HG03039 (cell line): ENCODE data around the gene ASB18.

Experiments
- ATAC-seq: cut with Tn5 transposase; IDR thresholded peaks from one replicate; pipeline ENCODE4 v1.9.1; 2021; ENCODE audit warnings: mild to moderate bottlenecking, moderate library complexity; ENCODE audit not compliant: unreplicated experiment

The ASB18 gene

DNA sequence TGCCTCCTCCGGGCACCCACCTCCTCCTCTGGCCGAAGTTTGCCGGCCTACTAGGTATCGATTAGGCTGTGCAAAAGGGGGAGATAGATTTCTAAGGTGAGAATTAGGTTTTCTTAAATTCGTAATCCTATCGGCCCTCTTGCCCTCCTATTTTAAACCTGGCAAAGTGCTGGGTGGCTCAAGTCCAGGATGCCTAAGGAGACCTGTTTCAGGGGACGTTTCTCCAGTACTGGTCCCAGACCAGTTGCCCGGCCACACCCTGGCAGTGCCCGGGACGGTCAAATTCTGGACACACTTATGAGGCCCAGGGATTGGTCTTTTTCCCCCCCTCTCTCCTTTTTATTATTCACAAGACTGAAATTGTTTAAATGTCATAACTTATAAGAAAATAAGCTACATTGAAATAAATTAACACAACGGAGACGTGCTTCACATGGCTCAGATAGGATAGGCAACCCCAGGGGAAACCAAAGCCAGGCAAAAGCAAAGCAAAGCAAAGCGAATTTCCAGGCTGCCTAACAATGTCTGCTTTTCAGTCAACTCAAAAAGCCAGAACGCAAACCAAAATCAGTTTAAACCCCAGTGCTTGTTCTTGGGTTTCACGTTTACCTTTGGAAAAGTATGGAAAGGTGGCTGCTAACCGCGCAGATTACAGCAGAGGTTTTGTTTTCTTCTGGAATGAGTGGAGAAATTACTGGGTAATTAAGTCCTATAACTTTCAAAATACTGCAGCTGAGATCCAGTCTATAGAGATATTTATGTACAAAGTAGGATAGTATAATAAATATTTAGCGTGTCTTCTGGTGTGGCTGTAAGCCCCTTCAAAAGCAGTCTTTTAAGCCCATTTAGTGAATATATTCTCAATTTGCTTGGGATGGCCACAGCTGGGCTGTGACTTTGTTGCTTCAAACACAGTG, 99.0 kb downstream of the ASB18 start:
- ATAC-seq, result no peak

DNA sequence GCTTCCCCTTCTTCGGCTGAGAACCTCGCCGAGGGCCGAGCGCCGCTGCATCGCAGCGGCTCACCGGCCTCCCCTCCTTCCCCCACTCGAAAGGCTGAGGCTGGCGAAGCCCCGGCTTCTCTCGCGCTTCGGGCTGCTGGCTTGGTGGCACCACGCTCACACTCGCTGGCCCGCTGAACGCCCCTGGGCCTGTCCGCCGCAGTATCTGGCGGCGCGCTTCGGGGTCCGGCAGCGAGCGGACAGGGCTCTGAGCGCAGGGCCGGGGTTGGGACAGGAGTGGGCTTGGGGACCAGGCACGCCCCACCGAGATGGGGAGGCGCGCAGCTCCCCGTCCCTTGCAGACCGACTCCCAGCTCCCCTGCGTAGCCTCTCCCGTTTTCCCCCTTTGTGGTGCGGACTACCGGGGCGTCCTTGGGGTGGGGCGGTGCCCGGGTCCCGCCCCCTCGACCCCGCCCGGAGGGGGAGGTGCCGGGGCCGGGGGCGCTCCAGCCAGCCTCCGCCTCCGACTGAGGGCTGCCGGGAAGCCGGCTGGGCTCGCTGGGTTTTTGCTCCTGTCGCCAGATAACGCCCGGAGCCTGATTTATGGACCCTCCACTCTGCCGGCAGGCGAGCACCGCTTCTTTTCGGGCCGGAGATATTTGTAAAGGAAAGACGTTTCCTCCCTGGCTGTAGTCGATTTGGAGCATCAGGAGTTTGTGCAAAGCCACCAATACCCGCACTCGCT, 99.8 kb downstream of the ASB18 start:
- ATAC-seq, result no peak

DNA sequence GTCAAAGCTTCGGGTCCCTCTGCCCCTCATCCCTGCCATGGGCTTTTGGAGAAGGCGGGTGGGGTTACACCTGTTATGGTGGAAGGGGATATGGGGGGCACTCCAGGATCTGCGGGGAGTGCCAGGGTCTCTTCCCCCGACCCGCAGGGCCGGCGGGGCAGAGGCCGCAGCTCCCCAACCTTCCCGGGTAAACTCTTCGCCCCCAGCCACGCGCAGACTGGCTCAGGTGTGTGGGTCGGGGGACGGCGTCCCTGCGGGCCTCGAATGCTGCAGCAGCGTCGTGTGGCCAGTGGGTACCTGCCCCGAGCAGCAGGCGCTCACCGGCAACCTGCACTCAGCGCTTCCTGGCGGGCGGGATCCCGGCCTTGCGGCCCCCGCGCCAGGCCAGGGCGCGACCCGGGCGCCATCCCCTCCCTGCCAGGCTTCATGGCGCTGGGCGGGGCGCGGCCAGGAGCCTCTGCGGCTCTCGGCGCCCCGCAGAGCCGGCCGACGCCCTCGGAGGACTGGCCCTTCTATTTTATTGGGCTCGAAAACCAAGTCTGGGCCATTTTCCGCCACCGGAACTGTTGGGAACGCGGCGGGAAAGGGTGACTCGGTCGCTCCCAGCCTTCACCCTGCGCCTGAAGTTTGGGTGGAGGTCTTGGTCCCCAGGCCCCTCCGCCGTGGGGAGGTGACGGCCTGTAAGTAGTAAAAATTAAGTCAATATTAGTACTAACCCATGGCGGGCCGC, 100.6 kb downstream of the ASB18 start:
- ATAC-seq, result no peak

DNA sequence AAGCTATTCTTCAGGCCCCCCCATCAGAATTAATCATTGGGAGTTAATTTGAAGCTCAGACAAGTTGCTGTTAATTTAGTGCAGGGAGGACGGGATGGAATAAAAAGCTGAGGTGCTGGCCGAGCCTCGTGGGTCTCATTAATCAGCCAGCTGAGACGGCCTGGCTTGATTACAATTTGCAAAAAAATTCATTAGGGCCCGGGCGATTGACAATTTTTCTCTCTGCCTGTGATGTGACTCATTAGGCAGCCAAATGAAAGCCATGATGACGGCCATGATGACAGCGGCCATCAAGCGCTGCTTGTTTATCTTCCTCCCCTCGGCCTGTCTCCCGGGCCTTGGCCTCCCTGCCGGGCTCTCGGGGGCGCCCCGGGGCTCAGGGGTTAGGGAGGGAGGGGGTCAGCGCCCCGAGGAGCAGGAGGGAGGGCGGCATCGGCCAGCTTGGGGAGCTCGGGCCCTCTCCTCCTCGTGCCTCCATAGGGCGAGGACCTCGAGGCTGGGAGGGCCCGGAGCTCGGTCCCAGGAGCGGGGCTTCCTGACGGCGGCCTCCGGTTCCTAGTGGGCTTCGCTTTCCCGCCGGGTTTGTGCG, 101.2 kb downstream of the ASB18 start:
- ATAC-seq, result no peak

DNA sequence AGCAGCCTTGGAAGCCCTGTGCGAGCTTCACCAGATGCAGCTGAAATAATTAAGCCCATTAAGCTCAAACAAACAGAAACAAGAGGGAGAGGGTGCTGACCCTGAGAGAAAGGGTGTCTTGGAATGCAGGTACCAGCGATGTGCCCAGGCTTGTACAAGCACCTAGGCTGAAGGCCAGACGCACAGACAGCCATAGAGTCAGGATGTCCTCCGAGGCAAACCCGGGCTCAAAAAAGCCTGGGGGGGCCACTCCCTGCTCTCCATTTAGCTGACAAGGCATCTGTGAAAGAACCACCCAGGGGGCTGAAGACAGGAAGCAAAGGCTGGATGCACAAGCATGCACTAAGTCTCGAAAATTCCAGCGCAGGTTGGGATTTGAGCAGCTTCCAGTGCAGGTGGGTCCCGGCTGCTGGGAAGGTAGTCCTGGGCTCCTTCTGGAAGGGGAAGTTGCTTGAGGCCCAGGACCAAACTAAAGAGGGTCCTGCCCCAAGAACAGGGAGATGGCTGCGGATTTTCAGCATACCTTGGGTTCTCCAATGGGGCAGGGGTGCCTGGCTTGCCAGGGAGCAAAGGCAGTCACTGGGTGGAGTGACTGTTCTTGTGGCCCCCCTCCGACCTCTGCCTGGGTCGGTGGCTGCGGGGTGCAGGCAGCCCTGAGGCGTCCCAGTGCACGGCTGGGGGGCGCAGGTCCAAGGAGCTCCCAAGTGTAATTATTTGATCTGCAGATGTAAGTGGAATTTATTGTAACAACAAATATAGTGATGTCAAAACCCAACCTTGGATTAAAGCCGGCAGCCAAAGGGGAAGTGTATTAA, 102.0 kb downstream of the ASB18 start:
- ATAC-seq, result no peak

DNA sequence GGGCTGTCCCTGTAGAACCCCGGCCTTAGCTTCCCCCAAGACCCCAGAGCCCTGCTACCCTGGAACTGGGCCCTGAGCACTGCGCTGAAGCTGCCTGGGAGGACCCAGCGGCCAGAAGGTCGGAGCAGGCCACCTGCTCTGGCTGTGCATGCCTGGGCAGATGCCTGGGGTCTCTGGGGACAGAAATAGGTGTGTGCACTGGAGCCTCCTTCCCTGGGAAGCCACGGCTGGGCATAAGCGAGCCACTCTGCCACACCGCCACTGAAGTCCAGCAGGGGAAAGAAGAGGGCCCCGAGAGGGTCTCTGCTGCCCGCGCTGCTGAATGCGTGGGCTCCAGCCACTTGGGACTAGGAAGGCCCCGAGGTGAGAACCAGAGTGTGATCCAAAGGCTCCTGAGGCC, 102.7 kb downstream of the ASB18 start:
- ATAC-seq, result no peak

DNA sequence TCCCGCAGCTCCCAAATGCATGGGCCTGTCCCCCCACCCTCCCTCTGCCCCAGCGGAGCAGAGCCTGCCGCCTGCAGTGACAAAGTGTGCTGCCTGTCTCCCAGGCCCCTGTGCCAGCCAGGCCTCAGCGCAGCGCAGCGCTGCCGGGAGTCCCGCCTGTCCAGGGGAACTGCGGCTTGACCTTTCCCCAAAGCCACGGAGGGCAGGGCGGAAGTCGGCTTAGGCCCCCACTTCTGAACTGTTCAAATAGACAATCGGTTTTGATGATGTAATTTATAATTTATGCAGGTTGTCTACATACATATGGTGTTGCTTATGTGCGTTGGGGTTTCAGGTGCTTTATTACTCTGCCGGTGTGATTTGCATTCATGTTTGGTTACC, 103.1 kb downstream of the ASB18 start:
- ATAC-seq, result no peak

DNA sequence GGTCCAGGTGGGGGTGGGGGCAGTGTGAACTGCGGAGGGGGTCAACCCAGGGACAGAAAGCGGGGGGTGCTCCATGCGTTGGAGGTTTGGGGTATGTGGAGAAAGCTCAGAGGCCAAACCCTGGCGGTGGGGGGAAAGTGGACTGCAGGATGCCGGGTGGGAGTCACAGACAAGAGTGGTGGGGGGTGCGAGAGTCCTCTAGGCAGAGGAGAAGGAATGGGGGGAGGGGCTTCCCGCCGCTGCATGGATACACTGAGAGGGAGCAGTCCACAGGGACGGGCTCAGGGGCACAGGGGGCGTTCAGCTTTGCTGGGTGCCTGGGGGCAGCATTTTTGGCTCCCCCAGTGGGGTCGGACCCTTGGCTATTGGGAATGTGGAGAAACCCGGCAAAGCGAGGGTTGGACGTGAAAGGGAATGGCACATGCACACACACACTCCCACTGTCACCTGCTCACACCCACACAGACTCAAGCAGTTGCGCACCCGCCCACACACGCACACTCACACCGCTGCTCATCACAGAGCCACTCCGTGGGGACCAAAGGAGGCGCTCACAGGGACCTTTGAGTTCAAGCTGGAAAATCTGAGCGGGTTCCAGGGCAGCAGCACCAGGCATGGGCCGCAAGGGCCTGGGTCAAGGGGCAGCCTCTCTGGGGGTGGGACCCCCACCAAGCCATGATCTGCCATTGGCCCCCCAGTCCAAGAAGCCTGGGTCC, 103.7 kb downstream of the ASB18 start:
- ATAC-seq, result no peak

DNA sequence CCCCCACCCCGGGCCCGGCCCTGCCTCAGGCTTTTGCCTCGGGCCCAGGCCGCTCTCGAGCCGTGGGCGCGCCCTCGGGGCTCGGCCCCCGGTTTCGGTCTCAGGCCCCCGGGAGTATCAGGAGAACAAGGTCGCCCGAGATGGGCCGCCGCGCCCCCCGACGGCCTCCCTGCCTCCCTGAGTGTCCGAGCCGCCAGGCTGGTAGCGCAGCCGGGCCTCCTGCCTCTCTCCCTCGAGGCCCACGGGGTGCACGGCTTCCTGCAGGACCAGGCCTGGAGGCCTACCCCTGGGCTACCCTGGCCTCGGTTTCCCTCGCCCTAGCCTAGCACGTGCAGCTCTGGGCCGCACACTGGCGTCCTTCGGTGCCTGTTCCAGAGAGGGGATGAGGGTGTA, 104.4 kb downstream of the ASB18 start:
- no peak for ATAC-seq

DNA sequence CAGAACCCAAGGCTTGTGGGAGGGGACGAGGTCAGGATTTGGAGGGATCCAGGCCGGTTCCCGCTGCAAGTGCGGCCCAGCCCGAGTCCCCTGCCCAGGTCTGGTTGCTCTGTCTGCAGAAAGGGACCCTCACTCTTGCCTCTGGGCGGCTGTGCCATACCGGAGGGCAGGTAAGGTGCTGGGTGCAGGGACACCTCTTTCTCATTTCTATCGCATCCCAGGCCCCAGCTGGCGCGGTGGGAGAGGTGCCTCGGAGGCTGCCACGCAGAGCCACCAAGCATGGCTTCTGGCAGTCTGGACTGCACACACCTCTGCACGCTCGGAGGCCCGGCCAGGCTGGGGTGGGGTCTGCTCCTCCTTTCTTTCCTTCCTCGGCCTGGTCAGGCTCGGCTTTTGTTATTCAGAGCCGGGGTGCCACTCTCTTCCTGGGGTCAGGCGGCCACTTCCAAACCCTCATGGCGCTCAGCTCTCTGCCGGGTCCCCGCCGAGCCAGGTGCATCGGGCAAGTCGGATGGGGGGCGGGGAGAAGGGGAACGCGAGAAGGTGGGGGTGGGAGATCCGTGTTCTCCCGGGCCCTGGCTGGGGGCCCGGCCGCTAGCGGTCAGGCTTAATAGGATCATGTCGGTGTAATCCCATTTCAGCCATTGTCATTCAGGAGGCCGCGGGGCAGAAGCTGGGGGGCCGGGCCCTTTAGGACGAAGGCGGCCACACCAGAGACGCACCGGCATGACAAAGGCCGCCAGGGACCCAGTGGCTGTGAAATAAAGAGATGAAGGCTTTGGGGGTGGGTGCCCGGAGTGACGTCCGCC, 105.0 kb downstream of the ASB18 start:
- no peak for ATAC-seq

DNA sequence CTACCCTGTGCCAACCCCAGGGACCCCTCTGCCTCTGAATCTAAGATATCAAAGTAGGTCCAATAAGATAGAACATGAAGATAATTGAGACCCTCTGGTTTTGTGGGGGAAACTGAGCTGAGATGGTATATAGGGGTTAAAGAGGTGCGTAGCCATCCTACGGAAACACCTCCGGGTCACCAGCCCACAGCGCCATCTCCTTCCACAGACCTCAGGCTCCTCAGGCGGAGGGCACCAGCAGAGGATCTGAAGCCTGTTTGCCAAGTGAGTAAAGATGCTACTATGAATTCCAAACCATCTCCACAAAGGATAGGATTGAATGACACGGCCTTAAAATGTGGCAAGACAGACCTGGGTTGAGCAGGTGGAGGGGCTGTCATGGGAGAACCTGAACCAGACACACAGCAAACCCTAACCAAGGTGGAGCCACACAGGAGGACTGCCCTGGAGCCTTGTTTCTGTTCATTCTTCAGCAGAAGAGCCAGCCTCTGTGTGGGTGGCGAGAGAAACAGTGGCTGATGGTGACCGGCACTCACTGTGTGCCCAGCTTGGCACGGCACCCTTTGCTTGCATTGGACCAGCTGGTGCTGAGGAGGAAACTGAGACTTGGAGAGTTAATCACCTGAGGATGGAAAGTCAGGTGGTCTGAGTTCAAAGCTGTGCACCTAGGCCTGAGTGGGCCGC, 106.2 kb downstream of the ASB18 start:
- ATAC-seq, result no peak

DNA sequence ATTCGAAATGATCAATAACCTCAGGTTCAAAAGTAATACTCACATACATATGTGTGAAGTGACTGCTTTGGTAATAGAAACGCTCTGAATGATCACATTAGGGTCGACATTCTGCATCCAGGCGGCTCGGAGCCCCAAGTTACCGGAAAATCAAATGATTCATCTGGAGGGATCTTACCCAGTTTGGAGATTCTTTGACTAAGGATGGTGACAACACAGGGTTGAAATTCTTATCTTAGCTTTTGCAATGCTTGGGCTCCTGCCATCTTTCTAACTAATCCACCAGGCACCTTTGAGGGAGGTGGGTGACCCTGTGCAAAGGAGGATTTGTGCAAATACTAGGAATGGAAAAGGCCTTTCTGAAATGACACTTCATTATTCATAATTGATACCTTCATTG, 106.8 kb downstream of the ASB18 start:
- no peak for ATAC-seq

DNA sequence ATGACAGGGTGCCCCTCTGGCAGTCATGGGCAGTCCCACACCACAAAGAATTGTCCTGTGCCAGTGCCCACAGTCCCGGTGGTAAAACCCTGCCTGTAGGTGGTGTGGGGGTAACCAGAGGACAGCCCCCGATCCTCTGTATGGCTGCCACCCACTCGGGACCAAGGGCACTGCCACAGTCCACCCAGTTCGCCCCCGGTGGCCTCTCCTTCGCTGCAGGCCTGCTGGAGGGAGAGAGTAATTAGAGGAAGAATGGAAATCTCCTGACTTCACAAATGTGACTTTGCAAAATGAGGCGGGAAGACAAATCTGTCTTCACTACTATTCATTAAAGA, 107.4 kb downstream of the ASB18 start:
- no peak for ATAC-seq

DNA sequence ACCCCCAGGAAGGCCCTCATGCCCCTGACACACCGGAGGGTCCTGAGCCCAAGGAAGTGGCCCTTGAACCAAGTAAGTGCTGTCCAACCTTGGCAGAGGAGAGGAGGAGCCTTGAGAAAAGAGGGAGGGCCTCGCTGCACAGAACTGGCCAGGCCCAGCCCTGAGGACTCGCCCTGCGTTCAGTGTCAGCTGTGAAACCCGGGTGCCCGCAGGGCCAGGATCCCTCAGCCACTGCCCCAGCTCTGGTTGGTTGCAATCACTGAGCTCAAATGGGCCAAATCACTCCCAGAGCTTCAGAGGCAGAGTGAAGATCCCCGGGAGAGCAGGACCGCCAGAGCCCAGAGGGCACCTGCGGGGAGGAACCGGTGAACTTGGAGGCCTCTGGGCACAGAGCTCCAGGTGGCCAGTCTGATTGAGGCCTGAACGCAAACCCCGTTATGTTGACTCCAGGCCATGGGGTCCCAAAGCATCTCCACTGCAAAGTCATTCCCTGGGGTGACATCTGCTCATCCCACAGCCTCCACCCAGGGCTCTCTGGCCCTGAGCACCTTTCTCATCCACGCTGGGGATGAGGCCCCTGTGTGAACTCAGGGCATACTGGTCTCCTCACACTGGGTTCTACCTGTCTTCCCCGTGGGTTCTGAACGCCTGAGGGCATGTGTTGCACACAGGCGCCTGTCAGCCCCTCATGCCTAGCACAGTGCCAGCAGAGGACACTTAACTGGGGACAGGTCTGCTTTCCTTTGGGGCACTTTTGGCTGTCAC, 107.9 kb downstream of the ASB18 start:
- no peak for ATAC-seq

DNA sequence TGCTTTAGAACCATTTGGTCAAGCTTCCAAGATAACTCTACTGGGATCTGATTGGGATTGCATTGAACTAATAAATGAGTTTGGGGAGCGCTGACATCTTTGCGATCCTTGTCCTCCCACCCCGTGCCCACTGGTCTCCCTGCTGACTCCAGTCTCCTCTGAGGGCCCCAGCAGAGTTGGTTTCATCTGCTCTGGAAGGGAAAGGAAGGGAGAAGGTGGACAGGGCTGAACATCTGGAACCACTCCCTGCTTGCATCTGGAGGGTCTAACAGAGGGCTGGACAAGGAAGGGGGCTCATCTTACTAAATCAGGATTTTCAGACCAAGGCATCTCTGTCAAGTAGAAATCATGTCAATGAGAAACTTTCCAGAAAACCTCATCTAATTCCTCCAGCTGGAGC, 108.8 kb downstream of the ASB18 start:
- ATAC-seq, result no peak

DNA sequence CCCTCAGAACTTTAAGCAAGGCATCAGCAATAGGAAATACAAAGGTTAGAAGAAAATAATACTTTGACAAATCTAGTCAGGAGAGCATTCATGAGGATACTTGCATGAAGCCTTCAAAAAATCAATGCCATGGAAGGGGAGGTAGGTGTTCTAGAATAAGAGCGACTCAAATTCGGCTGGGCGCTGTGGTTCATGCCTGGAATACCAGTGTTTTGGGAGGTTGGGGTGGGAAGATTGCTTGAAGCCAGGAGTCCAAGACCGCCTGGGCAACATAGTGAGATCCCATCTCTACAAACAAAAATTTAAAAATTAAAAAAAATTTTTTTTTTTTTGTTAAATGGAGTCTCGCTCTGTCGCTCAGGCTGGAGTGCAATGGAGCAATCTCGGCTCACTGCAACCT, 117.8 kb downstream of the ASB18 start:
- no peak for ATAC-seq

DNA sequence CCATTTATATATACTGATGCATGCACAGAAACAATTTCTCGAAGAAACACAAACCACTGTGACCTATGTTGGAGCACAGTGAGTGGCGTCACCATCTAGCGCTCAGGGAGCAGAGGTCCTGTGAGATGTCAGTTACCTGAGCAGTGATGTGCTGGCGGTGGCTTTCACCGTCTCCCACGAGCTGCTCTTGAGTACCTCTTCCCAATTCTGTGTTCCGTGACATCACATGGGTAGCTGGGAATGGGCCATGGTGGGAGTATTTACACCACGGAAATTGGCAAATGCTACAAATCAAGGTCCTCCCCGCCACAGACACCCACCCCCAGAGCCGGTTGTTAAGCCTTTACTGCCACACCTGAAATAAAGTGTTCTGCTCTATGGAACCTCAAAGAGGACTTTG, 120.4 kb downstream of the ASB18 start:
- ATAC-seq, result no peak
